SK-N-SH treated with all-trans-retinoic acid at 6 μM for 48 hours (cell line): Measurements from ENCODE around the gene PARP1.

Source experiments
- ARNTL ChIP-seq: fragments of 450-650 bp; formaldehyde crosslinking; IDR thresholded peaks from 2 replicates; pipeline ENCODE4 v1.5.0; 2020; ENCODE audit warnings: low read depth, mild to moderate bottlenecking, moderate library complexity, borderline replicate concordance
- ESRRG ChIP-seq: fragments of 250-450 bp; sonication (Bioruptor Pico); IDR thresholded peaks from 2 replicates; pipeline ENCODE4 v1.6.1; 2021; ENCODE audit warnings: mild to moderate bottlenecking
- ISL1 ChIP-seq: fragments of 250-450 bp; sonication (Bioruptor Pico); IDR thresholded peaks from 2 replicates; pipeline ENCODE4 v2.1.2; 2022; ENCODE audit warnings: mild to moderate bottlenecking, moderate library complexity
- PPARA ChIP-seq: fragments of 250-450 bp; sonication (Bioruptor Pico); IDR thresholded peaks from 2 replicates; pipeline ENCODE4 v1.5.0; 2020; ENCODE audit warnings: mild to moderate bottlenecking, borderline replicate concordance
- RARB ChIP-seq: fragments of 250-450 bp; sonication (Bioruptor Pico); IDR thresholded peaks from 2 replicates; pipeline ENCODE4 v1.8.0; 2021; ENCODE audit warnings: mild to moderate bottlenecking, moderate library complexity
- TCF4 ChIP-seq: fragments of 250-450 bp; sonication (Bioruptor Pico); IDR thresholded peaks from 2 replicates; pipeline ENCODE4 v1.8.0; 2021; ENCODE audit warnings: mild to moderate bottlenecking, moderate library complexity, borderline replicate concordance
- TF ChIP-seq, protein P1 (sequence below): fragments of 250-450 bp; sonication (Bioruptor Pico); IDR thresholded peaks from 2 replicates; pipeline ENCODE4 v1.5.1; 2020; ENCODE audit warnings: low read depth, mild to moderate bottlenecking, moderate library complexity
- TF ChIP-seq, protein P2 (sequence below): fragments of 250-450 bp; sonication (Bioruptor Pico); IDR thresholded peaks from 2 replicates; pipeline ENCODE4 v1.8.0; 2020; ENCODE audit warnings: mild to moderate bottlenecking, moderate library complexity, borderline replicate concordance
- TF ChIP-seq, protein P3 (sequence below): fragments of 250-450 bp; sonication (Bioruptor Pico); IDR thresholded peaks from 2 replicates; pipeline ENCODE4 v1.5.1; 2021; ENCODE audit warnings: mild to moderate bottlenecking, moderate library complexity

DNA sequence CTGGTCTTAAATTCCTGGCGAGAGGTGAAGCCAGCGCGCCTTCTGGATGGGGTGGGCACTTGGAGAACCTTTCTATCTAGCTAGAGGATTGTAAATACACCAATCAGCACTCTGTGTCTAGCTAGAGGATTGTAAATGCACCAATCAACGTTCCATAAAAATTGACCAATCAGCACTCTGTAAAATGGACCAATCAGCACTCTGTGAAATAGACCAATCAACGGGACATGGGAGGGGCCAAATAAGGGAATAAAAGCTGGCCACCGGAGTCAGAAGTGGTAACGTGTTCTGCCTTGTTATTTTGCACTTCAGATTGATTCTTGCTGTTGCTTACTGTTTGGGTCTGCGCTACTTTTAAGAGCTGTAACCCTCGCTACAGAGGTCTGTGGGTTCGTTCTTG lies 87.0 kb downstream of the PARP1 start:
- no peak for TF ChIP-seq PPARA (CRISPR knock-in tag)
- TF ChIP-seq, protein P1, sequence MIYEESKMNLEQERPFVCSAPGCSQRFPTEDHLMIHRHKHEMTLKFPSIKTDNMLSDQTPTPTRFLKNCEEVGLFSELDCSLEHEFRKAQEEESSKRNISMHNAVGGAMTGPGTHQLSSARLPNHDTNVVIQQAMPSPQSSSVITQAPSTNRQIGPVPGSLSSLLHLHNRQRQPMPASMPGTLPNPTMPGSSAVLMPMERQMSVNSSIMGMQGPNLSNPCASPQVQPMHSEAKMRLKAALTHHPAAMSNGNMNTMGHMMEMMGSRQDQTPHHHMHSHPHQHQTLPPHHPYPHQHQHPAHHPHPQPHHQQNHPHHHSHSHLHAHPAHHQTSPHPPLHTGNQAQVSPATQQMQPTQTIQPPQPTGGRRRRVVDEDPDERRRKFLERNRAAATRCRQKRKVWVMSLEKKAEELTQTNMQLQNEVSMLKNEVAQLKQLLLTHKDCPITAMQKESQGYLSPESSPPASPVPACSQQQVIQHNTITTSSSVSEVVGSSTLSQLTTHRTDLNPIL, result no peak
- no peak for TF ChIP-seq ISL1 (CRISPR knock-in tag)
- TF ChIP-seq, protein P2, sequence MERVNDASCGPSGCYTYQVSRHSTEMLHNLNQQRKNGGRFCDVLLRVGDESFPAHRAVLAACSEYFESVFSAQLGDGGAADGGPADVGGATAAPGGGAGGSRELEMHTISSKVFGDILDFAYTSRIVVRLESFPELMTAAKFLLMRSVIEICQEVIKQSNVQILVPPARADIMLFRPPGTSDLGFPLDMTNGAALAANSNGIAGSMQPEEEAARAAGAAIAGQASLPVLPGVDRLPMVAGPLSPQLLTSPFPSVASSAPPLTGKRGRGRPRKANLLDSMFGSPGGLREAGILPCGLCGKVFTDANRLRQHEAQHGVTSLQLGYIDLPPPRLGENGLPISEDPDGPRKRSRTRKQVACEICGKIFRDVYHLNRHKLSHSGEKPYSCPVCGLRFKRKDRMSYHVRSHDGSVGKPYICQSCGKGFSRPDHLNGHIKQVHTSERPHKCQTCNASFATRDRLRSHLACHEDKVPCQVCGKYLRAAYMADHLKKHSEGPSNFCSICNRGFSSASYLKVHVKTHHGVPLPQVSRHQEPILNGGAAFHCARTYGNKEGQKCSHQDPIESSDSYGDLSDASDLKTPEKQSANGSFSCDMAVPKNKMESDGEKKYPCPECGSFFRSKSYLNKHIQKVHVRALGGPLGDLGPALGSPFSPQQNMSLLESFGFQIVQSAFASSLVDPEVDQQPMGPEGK (CRISPR knock-in tag), result no peak
- no peak for TF ChIP-seq RARB (CRISPR knock-in tag)
- TF ChIP-seq TCF4 (CRISPR knock-in tag), result no peak
- TF ChIP-seq ESRRG, result no peak
- TF ChIP-seq, protein P3, sequence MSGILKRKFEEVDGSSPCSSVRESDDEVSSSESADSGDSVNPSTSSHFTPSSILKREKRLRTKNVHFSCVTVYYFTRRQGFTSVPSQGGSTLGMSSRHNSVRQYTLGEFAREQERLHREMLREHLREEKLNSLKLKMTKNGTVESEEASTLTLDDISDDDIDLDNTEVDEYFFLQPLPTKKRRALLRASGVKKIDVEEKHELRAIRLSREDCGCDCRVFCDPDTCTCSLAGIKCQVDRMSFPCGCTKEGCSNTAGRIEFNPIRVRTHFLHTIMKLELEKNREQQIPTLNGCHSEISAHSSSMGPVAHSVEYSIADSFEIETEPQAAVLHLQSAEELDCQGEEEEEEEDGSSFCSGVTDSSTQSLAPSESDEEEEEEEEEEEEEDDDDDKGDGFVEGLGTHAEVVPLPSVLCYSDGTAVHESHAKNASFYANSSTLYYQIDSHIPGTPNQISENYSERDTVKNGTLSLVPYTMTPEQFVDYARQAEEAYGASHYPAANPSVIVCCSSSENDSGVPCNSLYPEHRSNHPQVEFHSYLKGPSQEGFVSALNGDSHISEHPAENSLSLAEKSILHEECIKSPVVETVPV (CRISPR knock-in tag), result no peak
- no peak for TF ChIP-seq ARNTL (CRISPR knock-in tag)
